Germinal center (tissue), 1 donor: ENCODE measurements around the gene RHD.
A peak's percentile ranks its signal among the peaks of the same experiment; 100 is the strongest.
"Not testable (repeated sequence)": the region's sequence is repeated elsewhere in the genome, so short reads cannot be mapped to it uniquely, and the experiment has no call there.

Source experiments
- DNase-seq: peaks from one replicate; pipeline ENCODE4 v3.0.0; 2012; ENCODE audit warnings: mixed read lengths, low spot score

The RHD gene

DNA sequence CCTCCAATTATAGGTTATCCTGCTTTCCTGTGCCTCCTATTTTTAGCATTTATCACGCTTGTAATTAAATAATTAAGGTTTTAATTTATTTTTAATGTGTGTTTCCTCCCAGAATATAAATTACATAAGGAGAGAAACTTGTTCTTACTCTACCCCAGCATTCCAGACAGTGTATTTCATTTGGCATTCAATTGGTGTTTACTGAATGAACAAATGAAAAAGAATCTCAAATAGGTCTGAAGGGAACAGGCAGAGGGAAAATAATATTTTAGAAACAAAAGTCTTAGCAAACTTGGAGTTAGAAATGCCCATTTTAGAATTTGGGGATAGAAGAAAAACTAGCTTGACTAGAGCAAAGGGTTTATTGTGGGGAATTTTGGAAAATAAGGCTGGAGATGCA is 15.1 kb upstream of the RHD start:
- DNase-seq: no peak

DNA sequence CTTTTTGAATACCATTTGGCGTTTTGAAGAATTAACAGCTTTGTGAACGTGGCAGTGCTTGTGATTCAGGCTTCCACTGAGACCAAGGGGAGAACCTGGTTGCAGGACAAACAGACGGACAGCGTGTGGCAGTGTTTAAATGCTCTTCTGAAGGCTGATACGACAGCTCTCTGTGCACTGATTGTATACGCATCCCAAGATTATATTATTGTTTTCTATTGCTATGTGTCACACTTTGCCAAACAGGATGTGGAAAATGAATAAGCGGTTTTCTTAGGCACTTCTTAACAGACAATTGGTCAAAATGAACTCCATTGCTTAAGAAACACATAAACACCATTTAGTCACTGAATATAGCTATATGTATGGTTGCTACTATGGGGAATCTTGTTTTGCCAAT is 12.5 kb upstream of the RHD start:
- not testable (repeated sequence) for DNase-seq

GRCh38 chr1:25260336-25260735 is 12.0 kb upstream of the RHD start:
- not testable (repeated sequence) for DNase-seq

- not testable (repeated sequence) for DNase-seq
Measured at GRCh38 chr1:25266554-25267287, 5.6 kb upstream of the RHD start.

GRCh38 chr1:25267288-25268142 is 4.8 kb upstream of the RHD start:
- peak; percentile 28 for DNase-seq

DNA sequence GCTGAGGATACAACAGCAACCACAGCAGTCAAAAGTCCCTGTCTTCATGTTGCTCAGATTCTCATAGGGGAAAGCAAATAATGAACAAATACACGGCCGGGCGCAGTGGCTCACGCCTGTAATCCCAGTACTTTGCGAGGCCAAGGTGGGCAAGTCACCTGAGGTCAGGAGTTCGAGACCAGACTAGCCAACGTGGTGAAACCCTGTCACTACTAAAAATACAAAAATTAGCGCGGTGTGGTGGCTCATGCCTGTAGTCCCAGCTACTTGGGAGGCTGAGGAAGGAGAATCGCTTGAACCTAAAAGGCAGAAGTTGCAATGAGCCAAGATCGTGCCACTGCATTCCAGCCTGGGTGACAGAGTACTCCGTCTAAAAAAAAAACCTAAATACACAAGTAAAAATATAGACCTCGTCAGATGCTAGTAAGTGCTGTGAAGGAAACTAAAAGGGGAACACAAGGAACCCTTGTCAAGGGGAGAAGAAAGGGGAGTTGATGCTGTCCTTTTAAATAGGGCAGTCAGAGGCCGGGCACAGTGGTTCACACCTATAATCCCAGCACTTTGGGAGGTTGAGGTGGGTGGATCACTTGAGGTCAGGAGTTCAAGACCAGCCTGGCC is 4.1 kb upstream of the RHD start:
- DNase-seq: not testable (repeated sequence)

DNA sequence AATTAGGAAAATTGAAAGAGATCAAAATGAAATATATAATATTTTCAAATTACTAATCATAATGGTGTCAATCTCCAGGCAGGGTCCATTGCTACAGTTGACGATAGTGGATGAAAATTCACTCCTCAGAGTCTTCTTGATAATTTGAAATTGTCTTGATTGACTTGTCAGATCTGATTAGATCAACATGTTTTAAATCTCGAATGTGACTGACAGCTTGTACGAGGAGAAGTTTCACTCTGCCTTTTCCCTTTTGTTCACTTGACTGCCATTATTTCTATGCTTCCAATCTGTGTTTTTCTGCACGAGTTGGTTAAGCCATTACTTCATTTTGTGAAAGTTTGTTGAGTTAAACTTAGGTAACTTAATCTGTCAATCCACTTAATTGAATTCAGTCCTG is 3.3 kb downstream of the RHD start:
- not testable (repeated sequence) for DNase-seq

- not testable (repeated sequence) for DNase-seq
Measured at GRCh38 chr1:25277295-25277694, 5.0 kb downstream of the RHD start.

GRCh38 chr1:25278358-25278757 is 6.0 kb downstream of the RHD start:
- DNase-seq: not testable (repeated sequence)

DNA sequence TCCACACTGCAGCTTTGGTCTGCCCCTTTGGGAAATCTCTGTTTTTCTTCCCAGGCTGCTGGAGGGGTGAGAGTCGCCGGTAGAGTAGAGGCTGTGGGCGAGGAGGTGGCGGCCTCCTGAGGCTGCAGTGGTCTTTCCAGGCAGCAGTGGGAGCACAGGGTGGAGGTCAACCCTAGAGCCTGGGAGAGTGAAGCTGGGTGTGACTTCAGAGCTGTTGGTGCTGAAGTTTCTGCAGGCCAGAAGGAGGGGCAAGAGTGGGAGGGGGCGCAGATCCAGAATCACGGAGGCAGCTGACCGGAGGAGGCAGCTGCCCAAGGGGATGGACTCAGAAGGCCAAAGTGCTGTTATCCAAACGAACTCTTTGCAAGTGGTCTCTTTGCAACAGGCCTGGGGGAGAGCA is 6.5 kb downstream of the RHD start:
- DNase-seq: not testable (repeated sequence)

GRCh38 chr1:25279693-25280111 is 7.4 kb downstream of the RHD start:
- not testable (repeated sequence) for DNase-seq

GRCh38 chr1:25285862-25286261 is 13.6 kb downstream of the RHD start:
- DNase-seq: not testable (repeated sequence)

DNA sequence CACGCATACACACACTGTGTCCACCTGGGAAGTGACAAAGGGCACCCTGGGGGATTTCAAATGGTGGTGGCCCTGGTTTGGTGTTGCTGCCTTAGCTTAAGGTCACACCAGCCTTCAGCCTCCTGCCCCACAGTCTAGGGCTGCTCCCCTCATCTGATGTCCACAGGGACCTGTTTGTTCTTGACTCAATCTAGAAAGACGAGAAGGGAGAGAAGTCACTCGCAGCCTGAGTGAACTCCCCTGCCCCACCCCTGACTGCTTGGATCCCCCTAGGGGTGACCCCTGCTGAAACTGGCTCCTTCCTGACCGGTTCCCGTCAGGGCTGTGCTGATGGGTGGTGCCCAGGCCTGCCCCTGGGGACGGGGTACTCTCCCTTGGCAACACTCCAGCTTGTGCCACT is 14.9 kb downstream of the RHD start:
- not testable (repeated sequence) for DNase-seq

DNA sequence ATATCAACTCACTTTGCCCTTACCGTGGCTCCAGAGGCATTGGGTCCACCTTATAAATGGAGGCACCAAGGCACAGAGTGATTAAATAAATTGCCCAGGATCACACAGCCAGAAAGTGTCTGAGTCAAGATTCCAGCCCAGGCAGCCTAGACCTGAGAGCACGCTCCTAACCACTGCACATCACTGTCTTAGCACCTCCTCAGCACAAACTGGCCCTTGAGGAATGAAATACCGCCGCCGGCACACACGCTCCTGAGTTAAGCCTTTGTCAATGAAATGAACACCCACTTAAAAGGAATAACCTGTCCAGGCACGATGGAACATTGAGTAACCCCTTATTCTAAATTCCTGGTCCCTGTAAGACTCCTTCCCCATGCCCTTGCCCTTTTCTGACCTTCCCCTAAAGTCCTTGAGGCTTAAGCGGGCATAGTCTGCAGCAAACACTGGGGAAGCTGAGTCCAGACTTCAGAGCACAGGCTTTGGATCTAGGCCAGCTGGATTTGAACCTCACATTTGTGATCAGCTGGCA is 16.3 kb downstream of the RHD start:
- not testable (repeated sequence) for DNase-seq

- not testable (repeated sequence) for DNase-seq
Measured at GRCh38 chr1:25290043-25290442, 17.7 kb downstream of the RHD start.

- not testable (repeated sequence) for DNase-seq
Measured at GRCh38 chr1:25293426-25293825, 21.1 kb downstream of the RHD start.

- not testable (repeated sequence) for DNase-seq
Measured at GRCh38 chr1:25294889-25295826, 22.8 kb downstream of the RHD start.

- not testable (repeated sequence) for DNase-seq
Measured at GRCh38 chr1:25296501-25296900, 24.2 kb downstream of the RHD start.

DNA sequence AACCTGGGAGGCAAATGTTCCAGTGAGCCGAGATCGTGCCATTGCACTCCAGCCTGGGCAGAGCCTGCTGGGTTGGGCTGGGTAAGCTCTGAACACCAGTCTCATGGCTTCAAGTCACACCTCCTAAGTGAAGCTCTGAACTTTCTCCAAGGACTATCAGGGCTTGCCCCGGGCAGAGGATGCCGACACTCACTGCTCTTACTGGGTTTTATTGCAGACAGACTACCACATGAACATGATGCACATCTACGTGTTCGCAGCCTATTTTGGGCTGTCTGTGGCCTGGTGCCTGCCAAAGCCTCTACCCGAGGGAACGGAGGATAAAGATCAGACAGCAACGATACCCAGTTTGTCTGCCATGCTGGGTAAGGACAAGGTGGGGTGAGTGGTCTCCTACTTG is 28.4 kb downstream of the RHD start:
- DNase-seq: not testable (repeated sequence)

GRCh38 chr1:25302330-25302729 is 30.0 kb downstream of the RHD start:
- DNase-seq: not testable (repeated sequence)

GRCh38 chr1:25304936-25305335 is 32.6 kb downstream of the RHD start:
- not testable (repeated sequence) for DNase-seq
